Coronary artery (tissue), 2 donors: Measurements from ENCODE around the gene FAM184A.

ENCODE experiments used
- DNase-seq: peaks from one replicate; pipeline ENCODE4 v3.0.0-alpha.2; 2017; ENCODE audit warnings: low spot score
- H3K27ac ChIP-seq, 2 donors: fragments of 200-600 bp; sonication (generic); one replicate each; pipeline ENCODE4 v1.5.1; 2016 to 2019
- H3K4me3 ChIP-seq: fragments of 200-600 bp; sonication (generic); 2 replicates; pipeline ENCODE4 v1.5.1; 2016; ENCODE audit warnings: mild to moderate bottlenecking, moderate library complexity
- CTCF ChIP-seq: fragments of 200-600 bp; sonication (generic); IDR thresholded peaks from one replicate; pipeline ENCODE4 v1.5.1; 2019; ENCODE audit warnings: antibody characterized with exemption

Gene FAM184A

GRCh38 chr6:119032428-119032827 lies 46.0 kb downstream of the FAM184A start:
- no peak for TF ChIP-seq CTCF
- DNase-seq, result no peak
- H3K27ac ChIP-seq, result no peak overlapping the region
- H3K4me3 ChIP-seq, result no peak overlapping the region

DNA sequence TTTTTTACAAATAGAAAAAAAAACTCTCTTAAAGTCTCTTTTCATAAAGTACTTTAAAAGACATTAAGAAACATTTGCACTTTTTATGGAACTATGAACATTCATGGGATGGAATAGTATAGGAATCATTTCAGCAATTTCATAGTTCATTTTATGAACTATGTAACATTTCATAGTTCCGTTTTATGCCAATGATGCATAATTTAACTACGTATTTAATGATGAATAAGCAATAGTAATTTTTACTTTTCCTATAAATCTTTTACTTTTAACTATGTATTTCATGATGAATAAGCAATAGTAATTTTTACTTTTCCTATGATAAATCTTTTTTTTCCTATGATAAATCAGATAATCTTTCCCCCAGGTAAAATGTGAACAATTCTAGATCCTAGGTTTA lies 47.7 kb downstream of the FAM184A start:
- TF ChIP-seq CTCF, result no peak
- H3K27ac ChIP-seq, result no peak overlapping the region
- no peak for DNase-seq
- H3K4me3 ChIP-seq, result no peak overlapping the region

- DNase-seq, result no peak
Measured at GRCh38 chr6:119028091-119028490, 50.4 kb downstream of the FAM184A start.

DNA sequence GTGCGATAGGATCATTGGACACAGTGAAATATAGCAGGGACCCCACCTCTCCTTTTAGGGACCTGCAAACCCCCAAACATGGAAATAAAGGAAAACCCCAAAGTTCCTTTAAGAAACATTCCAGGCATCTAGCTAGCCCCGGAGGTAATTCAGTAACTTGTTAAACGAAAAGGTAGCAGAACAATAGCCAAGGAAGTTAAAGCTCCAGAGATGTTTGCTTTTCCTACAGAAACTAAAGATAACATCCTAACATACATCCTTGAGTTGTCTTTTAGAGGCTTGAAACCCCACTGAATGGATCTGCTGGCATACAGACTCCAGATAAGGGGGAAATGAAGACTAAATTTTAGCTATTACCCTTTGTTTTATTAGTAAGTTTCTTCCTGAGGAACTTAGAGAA lies 51.0 kb downstream of the FAM184A start:
- Histone ChIP-seq H3K4me3 (no peak overlapping the region), H3K27ac (no peak overlapping the region)
- DNase-seq, result no peak
- TF ChIP-seq CTCF, result no peak

More at GRCh38 chr6:119028091-119028490, 50.4 kb downstream of the FAM184A start:
- TF ChIP-seq CTCF, result no peak
- Histone ChIP-seq H3K4me3 (no peak overlapping the region), H3K27ac (no peak overlapping the region)

GRCh38 chr6:119026822-119027221 lies 51.6 kb downstream of the FAM184A start:
- TF ChIP-seq CTCF, result no peak
- Histone ChIP-seq H3K4me3 (no peak overlapping the region), H3K27ac (no peak overlapping the region)
- DNase-seq, result no peak

GRCh38 chr6:119025793-119026192 lies 52.7 kb downstream of the FAM184A start:
- Histone ChIP-seq H3K27ac (no peak overlapping the region), H3K4me3 (no peak overlapping the region)
- DNase-seq, result no peak
- TF ChIP-seq CTCF, result no peak

DNA sequence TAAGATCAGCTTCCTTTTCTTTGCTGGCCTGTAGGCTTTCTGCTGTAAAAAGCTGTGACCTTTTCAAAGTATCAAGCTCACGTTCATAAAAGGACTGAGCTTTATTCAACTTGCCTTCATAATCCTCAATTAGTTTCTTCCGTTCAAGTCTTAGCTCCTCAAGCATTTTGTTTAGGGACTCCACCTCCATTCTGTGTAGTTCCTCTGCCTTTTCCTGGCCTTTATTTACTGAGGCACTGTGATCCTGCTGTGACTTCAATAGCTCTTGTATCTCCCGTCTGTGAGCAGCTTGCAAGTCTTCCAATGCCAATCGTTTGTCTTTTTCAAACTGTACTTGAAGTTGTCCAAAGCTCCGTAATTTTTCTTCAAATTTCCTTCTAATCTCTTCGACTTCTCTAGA lies 54.4 kb downstream of the FAM184A start:
- no peak for TF ChIP-seq CTCF
- no peak for DNase-seq
- H3K27ac ChIP-seq, result no peak overlapping the region
- no peak overlapping the region for H3K4me3 ChIP-seq
